HG03025 (cell line): ENCODE data around the gene TRAF1.
A peak's percentile ranks its signal among the peaks of the same experiment; 100 is the strongest.

ENCODE experiments used
- ATAC-seq: cut with Tn5 transposase; IDR thresholded peaks from one replicate; pipeline ENCODE4 v1.9.1; 2021; ENCODE audit warnings: mild to moderate bottlenecking, moderate library complexity; ENCODE audit not compliant: unreplicated experiment, low FRiP score

Gene TRAF1

GRCh38 chr9:120941046-120941770 is 14.6 kb upstream of the TRAF1 start:
- ATAC-seq, result no peak

- no peak for ATAC-seq
Observed at GRCh38 chr9:120940573-120940972, 14.0 kb upstream of the TRAF1 start.

GRCh38 chr9:120938851-120939250 is 12.3 kb upstream of the TRAF1 start:
- ATAC-seq, result no peak

GRCh38 chr9:120937596-120937995 is 11.0 kb upstream of the TRAF1 start:
- ATAC-seq, result no peak

GRCh38 chr9:120937127-120937526 is 10.5 kb upstream of the TRAF1 start:
- no peak for ATAC-seq

- ATAC-seq, result no peak
Observed at GRCh38 chr9:120936764-120937122, 10.1 kb upstream of the TRAF1 start.

DNA sequence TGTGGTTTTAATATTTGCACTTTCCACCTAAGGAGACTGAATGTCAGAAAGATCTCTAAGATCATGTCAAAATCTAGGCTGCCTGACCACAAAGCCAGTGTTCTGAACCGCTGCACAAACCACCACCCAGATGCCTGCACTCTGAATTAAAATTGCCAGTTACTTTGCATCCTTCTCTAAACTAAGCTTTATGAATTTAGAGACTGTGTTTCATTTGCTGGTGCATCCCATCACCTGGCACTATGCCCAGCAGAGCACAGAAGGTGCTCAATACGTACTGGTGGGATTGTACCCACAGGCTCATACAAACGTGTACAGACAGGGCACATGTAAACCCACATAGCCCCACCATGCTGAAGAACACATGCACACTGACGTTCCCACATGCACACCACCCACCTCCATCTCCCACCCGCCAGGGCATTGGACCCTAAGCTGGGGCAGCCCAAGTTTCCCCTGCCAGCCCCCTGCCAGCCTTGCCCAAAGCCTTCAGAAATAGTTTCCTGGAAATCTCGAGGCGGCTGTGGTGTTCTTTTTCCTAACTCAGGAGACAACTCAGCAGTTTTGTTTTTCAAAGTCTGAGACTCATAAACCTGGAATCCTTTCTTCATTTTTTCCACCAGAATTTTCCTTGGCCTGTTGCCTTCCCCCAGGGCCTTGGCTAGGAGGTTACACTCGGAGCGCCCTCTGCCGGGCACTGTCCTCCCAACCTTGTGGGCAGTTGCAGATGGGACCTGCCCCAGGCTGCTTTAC is 9.6 kb upstream of the TRAF1 start:
- no peak for ATAC-seq

- no peak for ATAC-seq
Observed at GRCh38 chr9:120935383-120935857, 8.8 kb upstream of the TRAF1 start.

GRCh38 chr9:120934281-120934680 is 7.7 kb upstream of the TRAF1 start:
- no peak for ATAC-seq

DNA sequence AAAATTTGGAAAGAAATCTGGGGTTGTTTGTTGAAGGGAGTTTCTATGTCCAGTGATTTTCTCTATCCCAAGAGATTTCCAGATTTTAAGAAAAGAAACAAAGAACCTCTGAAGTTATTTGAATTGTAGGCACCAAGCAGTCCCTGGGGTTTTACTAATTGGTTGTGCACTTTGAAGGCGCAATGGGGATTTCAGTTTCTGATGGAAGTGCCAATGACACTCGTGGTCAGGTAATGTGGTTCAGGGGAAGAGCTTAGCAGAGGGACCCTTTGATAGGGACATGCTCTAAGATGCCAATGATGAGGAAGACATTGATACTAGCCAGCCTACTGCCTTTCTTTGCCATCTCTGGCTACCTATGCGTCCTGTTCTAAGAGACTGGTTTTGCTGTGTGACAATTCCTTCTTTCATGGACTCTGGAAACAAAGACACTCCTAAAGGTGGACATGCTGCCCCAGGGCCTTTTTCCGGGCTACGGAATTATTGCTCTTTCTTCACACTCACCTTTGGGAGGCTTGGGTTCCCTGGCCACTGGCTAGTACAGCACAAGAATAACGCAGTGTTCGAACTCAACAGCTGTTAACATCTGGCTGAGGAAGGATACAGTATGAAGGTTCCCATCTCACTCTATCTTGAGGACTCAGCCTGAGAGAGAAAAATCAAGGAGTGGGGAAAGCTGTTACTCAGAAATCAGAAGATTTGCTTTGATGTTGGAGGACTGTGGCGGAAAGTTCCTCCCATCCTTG is 6.9 kb upstream of the TRAF1 start:
- no peak for ATAC-seq

DNA sequence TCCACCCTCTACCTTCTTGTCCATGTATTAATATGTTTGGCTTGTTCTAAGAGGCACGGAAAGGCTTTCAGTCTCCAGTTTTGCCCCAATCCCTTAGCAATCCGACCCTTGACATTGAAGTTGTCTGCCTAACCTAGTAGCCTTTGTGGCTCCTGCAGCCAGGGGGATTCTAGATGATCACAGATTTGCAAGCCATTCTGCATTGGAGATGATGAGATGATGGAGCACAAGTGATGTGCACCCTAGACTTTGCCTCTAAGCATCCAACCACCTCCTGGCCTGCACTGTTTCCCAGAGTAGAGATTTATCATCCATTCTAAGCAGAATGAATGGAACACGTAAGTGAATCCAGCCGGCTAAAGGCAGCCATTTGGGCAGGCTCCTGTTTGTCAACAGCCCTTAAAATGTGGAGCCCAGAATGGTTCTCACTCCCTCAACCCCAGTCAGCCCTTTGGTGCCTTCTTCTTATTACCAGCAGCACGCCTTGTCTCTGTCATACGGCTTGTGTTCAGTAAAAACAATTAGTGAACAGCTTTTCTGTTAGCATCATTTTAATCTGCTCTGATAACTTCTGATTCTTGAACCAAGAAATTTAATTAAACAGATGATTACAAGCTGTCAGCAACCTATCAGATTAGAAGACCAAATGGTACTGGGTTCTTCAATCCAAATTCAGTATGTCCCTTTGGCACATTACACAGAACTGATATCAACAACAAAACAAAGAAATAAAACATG is 5.7 kb upstream of the TRAF1 start:
- ATAC-seq, result no peak

GRCh38 chr9:120931231-120932085 is 4.9 kb upstream of the TRAF1 start:
- no peak for ATAC-seq

DNA sequence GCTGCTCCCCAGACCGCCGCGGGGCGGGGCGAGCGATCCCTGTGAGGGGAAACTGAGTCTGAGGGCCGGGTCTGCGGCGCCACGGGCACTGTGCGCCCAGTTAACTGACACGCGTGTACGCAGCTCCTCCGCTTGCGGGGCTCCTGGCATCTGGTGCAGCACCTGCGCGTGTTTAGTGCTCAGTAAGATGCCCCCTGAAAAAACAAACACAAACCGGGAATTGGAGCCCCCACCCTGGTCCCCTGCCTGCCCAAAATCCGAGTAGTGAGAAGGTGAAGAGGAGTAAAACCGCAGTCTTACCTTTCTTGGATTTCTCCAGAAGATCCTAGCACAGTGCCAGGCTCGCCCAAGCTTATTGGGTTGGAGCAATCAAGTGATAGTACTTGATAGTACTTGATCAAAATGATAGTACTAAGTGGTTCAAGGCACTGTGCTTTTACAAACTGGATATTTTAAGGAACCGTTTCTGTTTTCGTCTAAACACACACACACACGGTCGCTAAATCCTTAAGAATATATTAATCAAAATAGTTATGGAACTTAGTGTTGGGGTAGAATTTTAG is 2.7 kb upstream of the TRAF1 start:
- no peak for ATAC-seq

DNA sequence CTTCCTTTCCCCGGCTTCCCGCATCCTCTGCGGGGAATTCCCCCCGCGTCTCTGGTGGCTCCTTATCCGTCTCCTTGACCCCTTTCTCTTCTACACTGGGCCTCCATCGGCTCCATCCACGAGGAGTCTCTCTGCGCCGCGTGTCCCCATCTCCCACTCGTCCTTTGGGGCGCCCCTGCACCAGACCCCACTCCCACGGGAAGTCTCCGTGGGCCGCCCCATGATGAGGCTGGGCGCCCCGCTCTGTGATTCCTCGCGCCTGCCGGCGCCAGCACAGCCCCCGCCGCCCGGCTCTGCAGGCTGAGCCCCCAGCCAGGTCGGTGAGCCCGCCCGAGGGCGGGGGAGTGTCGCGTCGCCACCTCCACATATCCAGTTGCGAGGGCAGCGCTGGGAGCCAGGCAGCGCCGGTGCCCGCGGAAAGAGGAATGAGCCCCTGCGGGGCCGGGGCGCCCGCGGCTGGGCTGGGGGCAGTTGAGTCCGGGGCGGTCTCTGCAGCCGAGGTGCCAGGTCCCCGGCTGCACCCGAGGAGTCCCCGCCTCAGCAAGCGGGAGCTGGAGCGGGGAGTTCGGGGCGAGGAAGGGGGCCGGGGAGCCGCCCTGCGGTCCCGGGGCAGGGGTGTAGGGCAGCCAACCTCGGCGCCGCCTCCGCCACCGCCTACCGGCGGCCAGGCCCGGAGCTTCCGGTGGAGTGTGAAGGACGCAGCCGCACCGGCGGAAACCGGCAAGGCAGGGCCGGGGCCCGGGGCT is 2.1 kb upstream of the TRAF1 start:
- peak; percentile 34 for ATAC-seq

- ATAC-seq, result no peak
Observed at GRCh38 chr9:120928015-120928482, 1.5 kb upstream of the TRAF1 start.

DNA sequence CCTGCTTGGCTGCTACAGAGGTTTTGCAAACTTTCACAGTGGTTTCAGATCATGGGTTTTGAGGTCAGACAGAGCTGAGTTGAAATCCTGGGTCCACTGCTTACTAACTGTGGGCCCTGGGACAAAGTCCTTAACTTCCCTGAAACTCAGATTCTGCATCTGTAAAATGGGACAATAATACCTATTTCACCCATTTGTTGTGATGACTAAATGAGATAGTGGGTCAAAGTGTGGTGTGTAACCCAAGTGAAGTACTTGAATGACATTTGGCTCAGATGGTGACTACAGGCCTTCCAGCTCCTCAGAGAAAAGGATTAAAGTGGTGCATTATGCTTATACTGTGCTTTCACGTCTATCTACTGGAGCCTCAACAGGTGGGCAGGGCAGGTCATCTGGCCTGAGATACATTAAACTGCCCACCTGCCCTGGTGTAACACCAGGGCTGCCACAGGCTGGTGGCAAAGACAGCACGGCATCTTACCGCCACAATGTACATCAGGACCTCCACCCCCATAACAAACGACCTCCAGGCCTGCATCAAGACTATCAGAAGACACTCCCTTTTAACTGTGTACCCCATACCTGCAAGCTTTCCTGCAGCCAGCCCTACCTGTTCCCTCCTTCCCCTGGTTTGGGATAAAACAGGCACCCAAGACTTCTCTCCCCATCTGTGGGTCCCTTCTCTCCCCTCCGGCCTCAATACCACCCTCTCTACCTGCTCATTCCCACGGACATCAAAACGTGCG is 846 bp upstream of the TRAF1 start:
- ATAC-seq, result no peak

GRCh38 chr9:120925535-120926396 is 830 bp downstream of the TRAF1 start:
- no peak for ATAC-seq
